Measurements from ENCODE around the gene VIPR1. TPM values are rescaled to one million over a fixed set of nuclear protein-coding genes. Genes with fewer than 3 reads are reported as not detected.

VIPR1 gene
- total RNA-seq, 1 donor from 2014 or later = 184 TPM

DNA sequence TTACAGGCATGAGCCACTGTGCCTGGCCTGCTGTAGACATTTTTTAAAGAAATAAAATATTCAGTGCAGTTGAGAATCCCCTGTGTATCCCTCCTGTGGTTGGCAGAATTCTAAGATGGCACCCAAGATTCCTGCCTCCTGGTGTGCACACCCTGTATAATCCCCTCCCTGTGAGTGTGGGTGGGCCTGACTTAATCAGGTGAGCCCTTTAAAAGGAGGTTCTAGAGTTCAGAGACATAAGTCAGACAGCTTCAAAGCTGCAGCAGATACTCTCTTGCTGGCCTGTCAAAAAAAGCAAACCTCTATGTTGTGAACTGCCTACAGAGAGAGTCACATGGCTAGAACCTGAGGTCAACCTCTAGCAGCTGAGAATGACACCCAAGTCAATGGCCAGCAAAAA, 7.0 kb upstream of the VIPR1 start:
- Histone ChIP-seq H3K27me3 (no peaks in the 10 kb centered on the region), H3K9me3 (no peaks in the 10 kb centered on the region), H3K4me3 (no peak overlapping the region), H3K27ac (no peak overlapping the region), H3K36me3 (no peaks in the 10 kb centered on the region), H3K4me1 (no peaks in the 10 kb centered on the region)
- no peak for ATAC-seq
- TF ChIP-seq CTCF (IDR thresholded peaks at IDR 0.05) = no peak
- no peak for DNase-seq
- intact Hi-C loops (cut with DNase I) = no loop called here

GRCh38 chr3:42497009-42497731, 5.3 kb upstream of the VIPR1 start:
- Histone ChIP-seq H3K27me3 (no peaks in the 10 kb centered on the region), H3K4me1 (peaks cover 11% of the 10 kb centered on the region), H3K9me3 (no peaks in the 10 kb centered on the region), H3K36me3 (no peaks in the 10 kb centered on the region), H3K27ac (no peak overlapping the region), H3K4me3 (no peak overlapping the region)
- ATAC-seq (peak; percentile 65), DNase-seq (peak; percentile 48)
- no peak for TF ChIP-seq CTCF (IDR thresholded peaks at IDR 0.05)
- intact Hi-C loops (cut with DNase I) = no loop called here

DNA sequence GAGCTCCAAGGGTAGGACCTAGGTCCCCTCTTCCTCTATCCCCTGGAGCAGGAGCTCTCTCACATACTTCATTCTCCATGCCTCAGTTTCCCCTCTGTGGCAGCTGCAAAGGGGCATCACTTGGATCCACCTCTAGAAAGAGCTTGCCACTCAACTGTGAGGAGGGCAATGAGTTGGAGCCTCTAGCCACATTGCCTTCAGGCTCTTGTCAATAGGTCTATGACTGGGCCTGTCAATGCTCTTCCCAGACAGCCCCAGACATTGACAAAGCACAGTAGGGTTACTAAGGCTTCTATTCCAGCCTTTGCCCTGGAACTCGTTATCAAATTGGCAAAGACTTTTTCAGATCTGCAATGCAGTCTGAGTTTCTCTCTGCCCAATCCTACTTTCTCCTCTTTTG, 4.4 kb upstream of the VIPR1 start:
- no peak for DNase-seq

DNA sequence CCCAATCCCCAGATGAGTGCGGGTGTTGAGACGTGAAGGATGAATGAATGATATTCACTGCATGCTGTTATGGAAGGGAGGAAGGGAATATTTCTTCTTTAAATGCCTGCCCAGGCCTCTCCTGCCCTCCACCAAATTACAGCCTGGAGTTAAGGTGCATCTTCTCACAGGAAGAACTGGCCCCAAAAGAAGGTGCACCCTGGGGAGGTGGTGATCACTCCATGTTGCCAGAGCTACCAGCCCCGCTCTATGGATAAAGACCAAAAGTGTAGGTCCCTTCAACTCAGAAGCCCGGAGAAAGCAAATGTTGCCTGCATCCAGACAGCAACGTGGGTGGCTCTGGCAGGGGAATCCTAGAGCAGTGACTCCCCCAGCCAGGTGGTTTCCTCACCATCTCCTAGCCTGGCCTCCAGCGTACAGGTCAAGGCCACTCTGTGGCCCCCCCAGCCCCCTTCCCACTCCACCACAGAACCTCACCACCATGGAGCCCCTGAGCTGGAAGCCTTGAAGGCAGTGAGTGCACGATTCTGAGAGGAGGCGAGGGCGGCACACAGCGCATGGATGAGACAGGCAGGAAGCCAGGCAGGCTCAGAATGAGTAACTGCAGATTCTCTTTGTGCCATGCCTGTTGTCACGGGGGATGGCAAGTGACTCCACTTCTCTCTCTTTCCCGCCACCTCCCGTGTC, 3.5 kb upstream of the VIPR1 start:
- ATAC-seq (no peak), DNase-seq (peak; percentile 48)
- H3K27me3 ChIP-seq = no peaks in the 10 kb centered on the region
- no peaks in the 10 kb centered on the region for H3K9me3 ChIP-seq
- H3K27ac ChIP-seq = no peak overlapping the region
- no peaks in the 10 kb centered on the region for H3K36me3 ChIP-seq
- peaks cover 12% of the 10 kb centered on the region for H3K4me1 ChIP-seq
- H3K4me3 ChIP-seq = no peak overlapping the region
- no peak for TF ChIP-seq CTCF (IDR thresholded peaks at IDR 0.05)
- intact Hi-C loops (cut with DNase I) = no loop called here

More for the DNA sequence above, 4.4 kb upstream of the VIPR1 start:
- no peak overlapping the region for H3K27ac ChIP-seq
- TF ChIP-seq CTCF (IDR thresholded peaks at IDR 0.05) = no peak
- no peaks in the 10 kb centered on the region for H3K9me3 ChIP-seq
- intact Hi-C loops (cut with DNase I) = no loop called here
- no peak overlapping the region for H3K4me3 ChIP-seq
- peaks cover 12% of the 10 kb centered on the region for H3K4me1 ChIP-seq
- H3K27me3 ChIP-seq = no peaks in the 10 kb centered on the region
- no peaks in the 10 kb centered on the region for H3K36me3 ChIP-seq
- no peak for ATAC-seq

DNA sequence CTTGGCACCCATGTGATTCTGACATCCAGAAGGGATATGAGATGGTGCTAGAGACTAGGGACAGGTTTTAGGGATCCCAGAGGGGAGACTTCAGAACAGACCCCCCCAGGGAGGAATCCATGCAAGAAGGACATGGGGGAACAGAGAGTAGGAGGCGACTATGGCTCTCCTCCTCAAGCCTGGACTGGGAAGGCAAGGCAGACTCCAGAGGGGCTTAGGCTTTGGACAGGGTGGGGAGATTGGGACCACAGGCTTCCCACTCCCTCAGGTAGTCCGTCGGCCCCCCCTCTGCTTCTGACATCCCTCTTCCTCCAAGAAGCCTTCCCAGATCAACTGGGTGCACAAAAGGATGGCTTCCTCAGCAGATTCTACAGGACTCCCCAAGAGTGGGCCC, 3.0 kb upstream of the VIPR1 start:
- no peak overlapping the region for H3K4me3 ChIP-seq
- no peaks in the 10 kb centered on the region for H3K27me3 ChIP-seq
- peaks cover 12% of the 10 kb centered on the region for H3K4me1 ChIP-seq
- intact Hi-C loops (cut with DNase I) = no loop called here
- H3K36me3 ChIP-seq = no peaks in the 10 kb centered on the region
- no peak for ATAC-seq
- no peak for DNase-seq
- no peaks in the 10 kb centered on the region for H3K9me3 ChIP-seq
- no peak for TF ChIP-seq CTCF (IDR thresholded peaks at IDR 0.05)
- no peak overlapping the region for H3K27ac ChIP-seq
